ENCODE results near the gene BCL2L1.
A peak's percentile ranks its signal among the peaks of the same experiment; 100 is the strongest.

BCL2L1 gene

DNA sequence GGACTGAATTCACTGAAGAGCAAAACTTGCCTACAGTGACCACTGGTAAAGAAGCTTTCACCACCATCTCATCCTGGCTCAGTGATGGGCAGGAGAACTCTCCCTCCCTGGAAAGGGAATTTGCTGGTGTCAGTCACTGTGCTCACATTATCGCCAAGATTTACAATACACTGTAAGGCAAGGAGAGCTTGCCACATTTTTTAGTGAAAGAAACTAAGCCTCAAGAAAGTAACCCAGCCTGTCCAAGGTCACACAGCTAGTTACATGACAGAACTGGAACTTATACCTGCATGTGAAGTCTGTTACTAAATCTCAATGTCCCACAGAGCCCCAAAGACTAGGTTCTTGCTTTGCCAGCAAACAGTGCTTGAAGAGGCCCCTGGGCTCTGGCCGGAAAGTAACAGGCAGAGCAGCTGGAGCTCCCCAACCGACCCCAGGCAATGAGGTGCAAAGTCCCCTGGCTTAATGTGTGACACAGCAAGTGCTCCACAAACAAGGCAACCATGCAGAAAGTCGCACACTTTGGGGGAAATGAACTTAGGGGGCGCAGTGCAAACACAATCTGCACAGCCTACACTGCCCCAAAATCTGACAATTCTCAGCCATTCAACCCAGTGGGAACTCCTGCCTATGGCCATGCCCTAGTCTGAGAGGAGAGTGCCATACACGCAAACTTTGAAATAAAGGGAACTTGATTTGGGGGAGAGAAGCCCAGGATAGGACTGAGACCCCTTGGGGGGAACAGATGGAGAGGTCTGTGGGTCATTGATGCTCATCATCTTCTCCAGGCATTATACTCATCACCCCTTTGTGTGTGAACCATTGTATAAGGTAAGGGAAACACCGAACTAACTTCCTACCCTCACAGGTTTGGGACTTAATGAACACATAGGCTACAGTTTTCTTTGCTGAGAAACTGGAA lies 1.9 kb downstream of the BCL2L1 start:
- Histone ChIP-seq H3K4me1 (peaks cover 46 to 71% (median 69%) of the 10 kb centered on the region in 10 experiments), H3K36me3 (peaks cover 31 to 55% (median 40%) of the 10 kb centered on the region in 11 experiments), H3K9ac (peak overlapping the region; percentile 85 to 98 (median 96)), H4K20me1 (peaks cover 3 to 48% (median 39%) of the 10 kb centered on the region in 11 experiments; a peak in 14 of 22 replicates), H3K27ac (peak overlapping the region; percentile 91 to 100 (median 97); a peak in 19 of 22 replicates), H3K27me3 (no peaks in the 10 kb centered on the region), H3K4me2 (peak overlapping the region; percentile 89 to 99 (median 96)), H3K4me3 (peak overlapping the region; percentile 68 to 90 (median 72)), H3K9me3 (replicated peaks in 1 of 11) (no peaks in the 10 kb centered on the region)
- TF ChIP-seq Cebpa-rat (IDR thresholded peaks at IDR 0.05), result no peak

DNA sequence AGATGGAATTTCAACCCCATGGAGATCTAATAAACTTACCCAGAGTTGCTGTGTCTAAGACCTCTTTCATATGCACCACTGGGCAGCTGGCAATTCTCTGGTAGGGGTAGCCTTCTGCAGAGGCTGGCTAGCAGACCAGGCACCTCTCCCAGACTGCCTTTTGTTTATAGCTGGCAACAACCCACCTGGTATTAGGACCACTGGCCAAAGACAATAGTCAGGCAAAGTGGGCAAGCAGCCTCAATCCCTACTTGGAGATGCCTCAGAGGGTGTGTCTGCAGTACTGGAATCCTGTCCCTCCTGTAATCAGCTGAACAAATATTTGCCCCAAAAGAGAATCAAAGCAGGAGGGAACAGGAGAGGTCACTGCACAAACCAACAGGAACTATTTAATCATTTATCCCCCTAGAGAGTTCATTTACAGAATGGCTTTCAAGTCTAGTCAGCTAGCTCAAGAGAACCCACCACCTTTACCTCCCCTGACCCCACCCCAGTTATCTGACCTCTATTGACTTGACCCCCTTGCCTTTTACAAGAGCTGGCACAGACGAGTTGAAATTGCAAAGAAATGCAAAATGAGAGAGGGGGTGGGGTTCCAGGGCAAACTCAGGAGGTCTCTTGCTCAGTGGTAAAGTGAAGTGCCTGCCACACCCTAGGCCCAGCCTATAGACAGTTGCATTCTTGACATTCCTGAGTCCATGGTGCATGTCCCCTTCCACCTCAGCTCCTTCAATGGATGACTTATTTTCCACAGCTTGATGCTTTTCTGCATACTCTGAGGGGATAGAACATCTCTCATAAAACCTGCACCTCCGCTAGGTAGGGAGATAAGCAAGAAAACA lies 2.8 kb downstream of the BCL2L1 start:
- Histone ChIP-seq H4K20me1 (peaks cover 3 to 57% (median 40%) of the 10 kb centered on the region in 11 experiments; a peak in 14 of 22 replicates), H3K9me3 (replicated peaks in 1 of 11) (no peaks in the 10 kb centered on the region), H3K27ac (peak overlapping the region in 9 of 11 experiments; percentile 91 to 100 (median 98); a peak in 17 of 22 replicates), H3K27me3 (no peaks in the 10 kb centered on the region), H3K4me2 (peak overlapping the region; percentile 89 to 99 (median 96)), H3K36me3 (peaks cover 35 to 64% (median 49%) of the 10 kb centered on the region in 11 experiments), H3K4me3 (peak overlapping the region; percentile 68 to 90 (median 72)), H3K4me1 (peaks cover 55 to 80% (median 70%) of the 10 kb centered on the region in 10 experiments), H3K9ac (peak overlapping the region; percentile 85 to 98 (median 96))
- no peak for TF ChIP-seq Cebpa-rat (IDR thresholded peaks at IDR 0.05)

DNA sequence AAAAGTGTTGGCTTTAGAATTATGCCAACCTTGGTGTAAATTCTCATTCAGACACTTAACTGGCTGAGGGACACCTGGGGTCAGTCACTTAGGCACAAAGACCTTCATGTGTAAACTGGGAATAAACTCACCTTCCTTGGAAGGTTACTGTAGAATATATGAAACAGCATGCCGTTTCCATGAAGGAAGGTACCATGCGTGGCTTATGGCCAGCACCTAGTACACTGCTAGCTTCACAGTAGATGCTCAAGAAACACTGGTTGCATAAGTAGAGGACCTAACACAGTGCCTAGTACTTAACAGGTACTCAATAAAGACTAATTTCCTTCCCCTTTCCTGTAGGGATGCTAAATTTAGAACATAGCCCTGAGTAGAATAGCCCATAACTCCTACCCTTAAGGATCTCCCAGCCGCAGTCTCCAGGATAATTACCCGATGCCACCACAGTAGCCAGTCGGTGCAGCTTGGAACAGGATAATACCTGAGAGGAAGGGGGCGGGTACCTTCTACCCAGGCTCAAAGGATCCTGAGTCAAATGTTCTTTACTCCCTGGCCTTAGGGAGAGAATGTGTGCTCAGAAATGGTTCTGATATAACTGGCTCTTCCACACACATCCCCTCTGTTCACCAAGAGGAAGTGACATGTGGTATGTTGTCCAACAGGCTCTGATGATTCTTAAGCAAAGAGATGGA lies 3.6 kb downstream of the BCL2L1 start:
- Histone ChIP-seq H3K27me3 (no peaks in the 10 kb centered on the region), H3K4me3 (peak overlapping the region; percentile 68 to 90 (median 72)), H3K9me3 (replicated peaks in 1 of 11) (no peaks in the 10 kb centered on the region), H3K4me1 (peaks cover 63 to 85% (median 74%) of the 10 kb centered on the region in 10 experiments), H3K4me2 (peak overlapping the region; percentile 89 to 99 (median 96)), H3K36me3 (peaks cover 43 to 71% (median 56%) of the 10 kb centered on the region in 11 experiments), H3K9ac (peak overlapping the region in 9 of 11 experiments; percentile 32 to 98 (median 96); a peak in 15 of 22 replicates), H4K20me1 (peaks cover 3 to 65% (median 42%) of the 10 kb centered on the region in 11 experiments; a peak in 14 of 22 replicates), H3K27ac (peak overlapping the region in 8 of 11 experiments; percentile 19 to 100 (median 70); a peak in 14 of 22 replicates)
- no peak for TF ChIP-seq Cebpa-rat (IDR thresholded peaks at IDR 0.05)

DNA sequence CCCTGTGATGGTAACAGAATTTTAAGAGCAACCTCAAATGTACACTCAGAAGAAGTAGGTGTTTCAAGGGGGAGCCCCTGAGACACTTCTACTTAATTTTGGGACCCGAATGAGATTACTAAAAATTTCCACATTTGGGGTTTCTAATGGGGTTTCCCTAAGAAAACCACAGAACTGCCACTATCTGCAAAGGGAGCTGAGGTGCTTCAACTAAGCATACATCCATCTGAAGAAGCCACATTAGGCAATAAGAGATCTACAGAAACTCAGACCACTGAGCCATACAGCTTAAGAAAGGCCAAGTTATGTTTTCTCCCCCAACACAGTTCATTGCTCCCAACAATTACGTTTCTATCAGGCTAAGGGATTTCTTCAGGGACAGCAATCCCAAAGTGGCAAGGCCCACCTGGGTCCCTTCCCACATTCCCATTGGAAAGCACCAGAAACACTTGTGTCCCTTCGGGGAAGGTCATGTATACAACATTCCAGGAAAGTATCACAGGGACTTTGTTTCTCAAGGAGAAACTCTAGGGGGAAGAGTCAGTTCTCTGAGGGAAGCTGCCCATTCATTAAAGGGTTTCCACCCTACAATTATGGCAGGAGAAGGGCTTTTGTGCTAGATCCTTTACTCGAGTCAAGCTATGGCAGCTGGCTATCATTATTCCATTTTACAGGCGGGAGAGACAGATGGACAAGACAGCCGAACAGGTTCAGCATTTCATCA lies 5.0 kb downstream of the BCL2L1 start:
- Histone ChIP-seq H3K9ac (peak overlapping the region in 8 of 11 experiments; percentile 4 to 73 (median 12); a peak in 8 of 22 replicates), H3K9me3 (replicated peaks in 1 of 11) (no peaks in the 10 kb centered on the region), H3K4me2 (peak overlapping the region; percentile 89 to 99 (median 96)), H4K20me1 (peaks cover 3 to 79% (median 54%) of the 10 kb centered on the region in 11 experiments; a peak in 14 of 22 replicates), H3K27me3 (no peaks in the 10 kb centered on the region), H3K27ac (peak overlapping the region in 2 of 11 experiments; percentile 24 to 27; a peak in 2 of 22 replicates), H3K4me1 (peaks cover 77 to 94% (median 88%) of the 10 kb centered on the region in 10 experiments), H3K4me3 (peak overlapping the region in 8 of 10 experiments; percentile 5 to 90 (median 14); a peak in 9 of 20 replicates), H3K36me3 (peaks cover 56 to 85% (median 68%) of the 10 kb centered on the region in 11 experiments)
- TF ChIP-seq Cebpa-rat (IDR thresholded peaks at IDR 0.05), result no peak

DNA sequence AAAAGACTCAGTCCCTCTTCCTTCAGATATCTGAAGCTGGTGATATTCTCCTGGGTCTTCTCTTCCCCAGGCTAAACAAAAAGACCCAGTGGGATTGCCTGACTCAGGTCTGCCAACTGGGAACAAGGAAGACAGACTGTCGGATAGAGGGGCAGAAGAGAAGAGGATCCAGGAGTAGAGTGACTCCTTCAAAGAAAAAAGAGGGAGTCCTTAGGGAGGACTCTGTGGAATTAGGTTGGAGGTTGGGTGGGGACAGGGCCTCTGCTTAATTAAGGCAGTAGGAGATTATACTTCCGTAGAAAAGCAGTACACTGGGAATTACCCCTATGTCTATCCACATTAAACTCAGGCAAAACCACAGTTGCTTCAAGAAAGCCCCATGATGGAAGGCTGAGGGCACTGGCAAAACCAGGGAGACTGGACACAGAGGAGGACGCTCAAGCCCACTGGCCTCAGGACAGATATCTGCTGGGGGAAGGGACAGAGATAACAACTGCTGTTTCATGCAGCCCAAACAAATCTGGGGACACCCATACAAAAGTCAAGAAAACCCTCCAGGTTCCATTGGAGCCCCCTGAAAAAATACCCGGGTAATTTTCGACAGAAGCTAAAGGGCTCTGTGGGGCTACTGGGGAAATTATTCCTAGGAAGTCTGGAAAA lies 5.7 kb downstream of the BCL2L1 start:
- Histone ChIP-seq H3K27ac (peak overlapping the region in 5 of 11 experiments; percentile 2 to 37 (median 24); a peak in 3 of 22 replicates), H3K4me3 (peak overlapping the region in 7 of 10 experiments; percentile 3 to 90 (median 15); a peak in 6 of 20 replicates), H3K9ac (peak overlapping the region in 7 of 11 experiments; percentile 4 to 73 (median 25); a peak in 8 of 22 replicates)

DNA sequence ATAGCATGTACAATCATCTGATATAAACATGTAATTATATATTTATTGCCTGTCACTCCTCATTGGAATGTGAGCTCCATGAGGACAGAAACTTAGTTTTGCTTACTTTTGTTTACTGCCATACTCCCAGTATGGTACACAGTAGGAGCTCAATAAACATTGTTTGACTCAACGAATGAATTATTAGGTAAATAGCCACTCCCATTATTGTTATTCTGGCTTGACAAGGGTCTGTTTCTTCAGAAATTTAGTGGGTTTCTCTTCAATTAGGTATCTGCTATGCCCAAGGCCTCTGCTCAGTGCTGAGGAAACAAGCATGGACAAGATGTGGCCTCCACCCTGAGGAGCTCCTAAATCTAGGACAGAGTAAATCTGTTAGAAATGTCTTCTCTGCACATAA lies 6.3 kb downstream of the BCL2L1 start:
- H3K9ac ChIP-seq, result peak overlapping the region in 4 of 11 experiments; percentile 8 to 73 (median 28); a peak in 4 of 22 replicates
- peak overlapping the region in 3 of 10 experiments; percentile 12 to 90 (median 75); a peak in 3 of 20 replicates for H3K4me3 ChIP-seq
- H3K9me3 ChIP-seq (replicated peaks in 1 of 11), result no peaks in the 10 kb centered on the region
- peaks cover 59 to 92% (median 79%) of the 10 kb centered on the region in 11 experiments for H3K36me3 ChIP-seq
- H4K20me1 ChIP-seq, result peaks cover 3 to 92% (median 65%) of the 10 kb centered on the region in 11 experiments; a peak in 14 of 22 replicates
- no peaks in the 10 kb centered on the region for H3K27me3 ChIP-seq
- H3K4me1 ChIP-seq, result peaks cover 84 to 100% (median 93%) of the 10 kb centered on the region in 10 experiments
- H3K27ac ChIP-seq, result peak overlapping the region in 2 of 11 experiments; percentile 2 to 30; a peak in 1 of 22 replicates
- H3K4me2 ChIP-seq, result peak overlapping the region; percentile 89 to 99 (median 96)
- no peak for TF ChIP-seq Cebpa-rat (IDR thresholded peaks at IDR 0.05)

More for the DNA sequence above, 5.7 kb downstream of the BCL2L1 start:
- Histone ChIP-seq H3K4me2 (peak overlapping the region; percentile 89 to 99 (median 96)), H3K27me3 (no peaks in the 10 kb centered on the region), H3K4me1 (peaks cover 84 to 100% (median 93%) of the 10 kb centered on the region in 10 experiments), H3K36me3 (peaks cover 63 to 92% (median 75%) of the 10 kb centered on the region in 11 experiments), H3K9me3 (replicated peaks in 1 of 11) (no peaks in the 10 kb centered on the region), H4K20me1 (peaks cover 3 to 86% (median 60%) of the 10 kb centered on the region in 11 experiments; a peak in 14 of 22 replicates)
- no peak for TF ChIP-seq Cebpa-rat (IDR thresholded peaks at IDR 0.05)

DNA sequence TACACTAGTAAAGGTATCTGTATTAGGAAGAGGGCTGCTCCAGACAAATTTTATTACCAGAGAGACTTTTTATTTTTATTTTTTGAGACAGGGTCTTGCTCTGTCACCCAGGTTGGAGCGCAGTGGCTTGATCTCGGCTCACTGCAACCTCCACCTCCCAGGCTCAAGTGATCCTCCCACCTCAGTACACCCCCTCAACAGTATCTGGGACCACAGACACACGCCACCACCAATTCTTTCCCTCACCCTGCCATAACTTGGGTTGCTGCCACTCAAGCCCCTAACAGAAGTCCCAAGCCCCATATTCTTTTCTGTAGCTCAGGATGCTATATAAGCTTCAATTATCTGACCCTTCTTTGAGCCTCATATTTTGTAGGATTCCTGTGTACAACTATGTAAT lies 6.9 kb downstream of the BCL2L1 start:
- Histone ChIP-seq H3K27me3 (no peaks in the 10 kb centered on the region), H3K4me2 (peak overlapping the region in 8 of 11 experiments; percentile 89 to 99 (median 92); a peak in 13 of 22 replicates), H3K9ac (peak overlapping the region in 1 of 11 experiments; percentile 23; a peak in 1 of 22 replicates), H3K27ac (no peak overlapping the region), H3K9me3 (replicated peaks in 1 of 11) (no peaks in the 10 kb centered on the region), H3K4me3 (no peak overlapping the region), H3K36me3 (peaks cover 61 to 95% (median 83%) of the 10 kb centered on the region in 11 experiments), H4K20me1 (peaks cover 3 to 98% (median 71%) of the 10 kb centered on the region in 11 experiments; a peak in 14 of 22 replicates), H3K4me1 (peaks cover 84 to 100% (median 95%) of the 10 kb centered on the region in 10 experiments)
- TF ChIP-seq Cebpa-rat (IDR thresholded peaks at IDR 0.05), result no peak

Measured in BLaER1 treated with 17β-estradiol and CSF1 and Interleukin-3, amounts not matched to agents 10 nM and 100 nM (cell line).